Retina (tissue), 1 donor: ENCODE data around the gene THBD.

Source experiments
- DNase-seq: peaks from one replicate; pipeline ENCODE4 v3.0.0-alpha.2; 2016

The THBD gene

GRCh38 chr20:23049201-23050075, at the start of gene THBD:
THBD (minus strand) TSS chr20:23049672; CDS start chr20:23049504, 168 bp downstream.
- peak; percentile 88 for DNase-seq

- no peak for DNase-seq
Measured at GRCh38 chr20:23097636-23098580, 48.4 kb upstream of the THBD start.

GRCh38 chr20:23096986-23097520, 47.6 kb upstream of the THBD start:
- no peak for DNase-seq

- DNase-seq = no peak
Measured at GRCh38 chr20:23096097-23096496, 46.6 kb upstream of the THBD start.

GRCh38 chr20:23095499-23095898, 46.0 kb upstream of the THBD start:
- DNase-seq = no peak

GRCh38 chr20:23094927-23095326, 45.5 kb upstream of the THBD start:
- DNase-seq = no peak

- DNase-seq = no peak
Measured at GRCh38 chr20:23094213-23094896, 44.9 kb upstream of the THBD start.

GRCh38 chr20:23093613-23094012, 44.1 kb upstream of the THBD start:
- DNase-seq = no peak

GRCh38 chr20:23092861-23093495, 43.5 kb upstream of the THBD start:
- DNase-seq = no peak

- no peak for DNase-seq
Measured at GRCh38 chr20:23092384-23092756, 42.9 kb upstream of the THBD start.

- DNase-seq = no peak
Measured at GRCh38 chr20:23091721-23092383, 42.4 kb upstream of the THBD start.

- no peak for DNase-seq
Measured at GRCh38 chr20:23090878-23091277, 41.4 kb upstream of the THBD start.

- no peak for DNase-seq
Measured at GRCh38 chr20:23090147-23090546, 40.7 kb upstream of the THBD start.

GRCh38 chr20:23088866-23089265, 39.4 kb upstream of the THBD start:
- DNase-seq = no peak

GRCh38 chr20:23087587-23088251, 38.2 kb upstream of the THBD start:
- no peak for DNase-seq

GRCh38 chr20:23086931-23087411, 37.5 kb upstream of the THBD start:
- no peak for DNase-seq

GRCh38 chr20:23086056-23086566, 36.6 kb upstream of the THBD start, which contains the start of gene CD93:
CD93 (minus strand) TSS chr20:23086324; CDS start chr20:23086192, 132 bp downstream.
- DNase-seq = peak; percentile 51

- DNase-seq = no peak
Measured at GRCh38 chr20:23085436-23086055, 36.1 kb upstream of the THBD start.

- DNase-seq = no peak
Measured at GRCh38 chr20:23084845-23085365, 35.4 kb upstream of the THBD start.
